ENCODE results near the gene C11orf97.

The C11orf97 gene

DNA sequence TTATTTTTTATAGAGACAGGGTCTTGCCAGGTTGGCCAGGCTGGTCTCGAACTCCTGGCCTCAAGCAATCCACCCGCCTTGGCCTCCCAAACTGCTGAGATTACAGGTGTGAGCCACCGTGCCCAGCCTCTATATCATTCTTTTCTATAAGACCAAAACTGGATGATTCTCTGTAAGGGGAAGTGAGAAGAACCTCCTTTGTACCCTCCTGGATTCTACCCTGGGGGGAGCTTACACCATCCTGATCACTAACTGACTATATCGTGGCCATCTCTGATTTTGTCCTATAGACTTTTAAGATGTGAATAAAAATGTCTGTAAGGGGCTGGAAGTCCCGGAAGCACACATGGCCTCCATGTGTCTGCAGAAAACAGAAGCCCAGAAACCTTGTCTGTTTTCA, 64.0 kb downstream of the C11orf97 start:
- CTCF ChIA-PET = no interaction called here
- H3K9me3 Mint-ChIP-seq = no peaks in the 10 kb centered on the region

GRCh38 chr11:94577841-94578240, 65.6 kb downstream of the C11orf97 start:
- CTCF ChIA-PET = no interaction called here
- H3K27ac Mint-ChIP-seq = no peak overlapping the region
- no peaks in the 10 kb centered on the region for H3K4me1 Mint-ChIP-seq
- no peak for DNase-seq
- H3K36me3 Mint-ChIP-seq = no peaks in the 10 kb centered on the region
- no peak overlapping the region for H3K4me3 Mint-ChIP-seq
- H3K27me3 Mint-ChIP-seq = peaks cover 9% of the 10 kb centered on the region
- H3K9me3 Mint-ChIP-seq = no peaks in the 10 kb centered on the region

More for the DNA sequence above, 64.0 kb downstream of the C11orf97 start:
- Mint-ChIP-seq H3K27me3 (peaks cover 5% of the 10 kb centered on the region), H3K27ac (no peak overlapping the region), H3K36me3 (no peaks in the 10 kb centered on the region), H3K4me3 (no peak overlapping the region), H3K4me1 (no peaks in the 10 kb centered on the region)
- no peak for DNase-seq

All from activated naive CD4-positive, alpha-beta T cell treated with anti-CD3 and anti-CD28 coated beads, Interleukin-2, amount 10 ng/mL, durations not matched to agents 7 days and 5 days (primary cell).